Body of pancreas (tissue), 4 donors: ENCODE results near the gene C22orf42. TPM values are rescaled to one million over a fixed set of nuclear protein-coding genes. Genes with fewer than 3 reads are reported as not detected.

Experiments
- ATAC-seq: fragments of 150-250 bp; one replicate; pipeline ENCODE4 v1.9.1; 2016
- DNase-seq, 4 donors: peaks; one replicate each; pipeline ENCODE4 v3.0.0-alpha.2; 2019
- H3K27ac ChIP-seq, 4 donors: fragments of 200-600 bp; sonication (generic); 1 replicate in 3 of 4; 2 replicates in 1 of 4; pipeline versions ENCODE4 v1.5.1 to v1.6.1; 2016 to 2019; ENCODE audit warnings: mild to moderate bottlenecking in 1 of 4, mixed read lengths in 1 of 4, moderate library complexity in 1 of 4
- H3K27me3 ChIP-seq, 2 donors: fragments of 200-600 bp; sonication (generic); one replicate each; pipeline ENCODE4 v1.6.0; 2016; ENCODE audit warnings: mild to moderate bottlenecking in 1 of 2
- H3K36me3 ChIP-seq, 2 donors: fragments of 200-600 bp; sonication (generic); replicated peaks in 1 of 2; 2 replicates each; pipeline ENCODE4 v1.5.1; 2016; ENCODE audit warnings: low read depth in 2 of 2; ENCODE audit not compliant: insufficient read depth in 1 of 2
- H3K4me1 ChIP-seq: fragments of 200-600 bp; sonication (generic); one replicate; pipeline ENCODE4 v1.6.0; 2016
- H3K4me3 ChIP-seq, 2 donors: fragments of 200-600 bp; sonication (generic); 1 replicate in 1 of 2; 2 replicates in 1 of 2; pipeline ENCODE4 v1.5.1; 2016 to 2019
- H3K9me3 ChIP-seq, 3 donors: fragments of 200-600 bp; sonication (generic); 1 replicate in 2 of 3; 2 replicates in 1 of 3; pipeline ENCODE4 v1.5.1; 2016
- POLR2A ChIP-seq, 3 donors: fragments of 450-650 bp; IDR thresholded peaks; one replicate each; pipeline ENCODE4 v1.6.1; 2016; ENCODE audit warnings: antibody characterized with exemption in 3 of 3, mild to moderate bottlenecking in 2 of 3
- WGBS, 2 donors: methylation state at CpG; one replicate each; pipeline ENCODE4 v1.1.5; 2017; 5-methylcytosine and 5-hydroxymethylcytosine counted together
- intact Hi-C: fragments of 100-400 bp; cut with DNase I; formaldehyde crosslinking; loops from one replicate; pipeline ENCODE4 v1.15.1; 2023
- total RNA-seq, 2 donors: library from RNA; depleted of rRNA; stranded (reverse); fragments of >200 nt; gene quantifications; one replicate each; pipeline ENCODE4 v1.1.0, GENCODE V29; 2016
- TF ChIP-seq, protein P1 (sequence below), 7 experiments: fragments of 450-650 bp in 4 of 7; fragments of 200-600 bp in 3 of 7; sonication (generic) in 3 of 7; IDR thresholded peaks; one replicate each; pipeline ENCODE4 v1.5.1; 2016 to 2019; ENCODE audit warnings: antibody characterized with exemption in 7 of 7

Gene C22orf42
- total RNA-seq, 2 donors from 2014 or later = 1.6 to 4.0 TPM

DNA sequence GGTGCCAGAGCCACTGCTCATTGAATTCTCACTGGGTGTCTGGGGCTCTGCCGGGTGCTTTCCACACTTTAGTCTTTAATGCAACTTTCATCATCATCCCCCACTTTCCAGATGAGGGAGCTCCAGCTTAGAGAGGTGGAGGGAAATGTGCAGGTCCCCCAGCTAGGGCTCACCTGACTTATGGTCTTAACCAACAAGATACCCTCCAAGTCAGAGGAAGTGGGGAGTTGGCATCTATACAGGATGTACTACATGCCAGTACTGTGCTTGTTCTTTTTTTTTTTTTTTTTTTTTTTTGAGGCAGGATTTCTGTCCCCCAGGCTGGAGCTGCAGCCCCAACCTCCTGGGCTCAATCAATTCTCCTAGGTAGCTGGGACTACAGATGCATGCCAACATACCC, 26.3 kb downstream of the C22orf42 start:
- WGBS, 2 donors = 64 to 68% methylated on average over 1 of the region's 1 CpG
- Histone ChIP-seq H3K4me1 (no peaks in the 10 kb centered on the region), H3K4me3 (no peak overlapping the region), H3K9me3 (no peaks in the 10 kb centered on the region), H3K36me3 (no peaks in the 10 kb centered on the region), H3K27ac (no peak overlapping the region), H3K27me3 (no peaks in the 10 kb centered on the region)
- ATAC-seq (no peak), DNase-seq (no peak)
- intact Hi-C loops = no loop called here
- TF ChIP-seq POLR2A (IDR thresholded peaks at IDR 0.05) = no peak
- TF ChIP-seq, protein P1, sequence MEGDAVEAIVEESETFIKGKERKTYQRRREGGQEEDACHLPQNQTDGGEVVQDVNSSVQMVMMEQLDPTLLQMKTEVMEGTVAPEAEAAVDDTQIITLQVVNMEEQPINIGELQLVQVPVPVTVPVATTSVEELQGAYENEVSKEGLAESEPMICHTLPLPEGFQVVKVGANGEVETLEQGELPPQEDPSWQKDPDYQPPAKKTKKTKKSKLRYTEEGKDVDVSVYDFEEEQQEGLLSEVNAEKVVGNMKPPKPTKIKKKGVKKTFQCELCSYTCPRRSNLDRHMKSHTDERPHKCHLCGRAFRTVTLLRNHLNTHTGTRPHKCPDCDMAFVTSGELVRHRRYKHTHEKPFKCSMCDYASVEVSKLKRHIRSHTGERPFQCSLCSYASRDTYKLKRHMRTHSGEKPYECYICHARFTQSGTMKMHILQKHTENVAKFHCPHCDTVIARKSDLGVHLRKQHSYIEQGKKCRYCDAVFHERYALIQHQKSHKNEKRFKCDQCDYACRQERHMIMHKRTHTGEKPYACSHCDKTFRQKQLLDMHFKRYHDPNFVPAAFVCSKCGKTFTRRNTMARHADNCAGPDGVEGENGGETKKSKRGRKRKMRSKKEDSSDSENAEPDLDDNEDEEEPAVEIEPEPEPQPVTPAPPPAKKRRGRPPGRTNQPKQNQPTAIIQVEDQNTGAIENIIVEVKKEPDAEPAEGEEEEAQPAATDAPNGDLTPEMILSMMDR (IDR thresholded peaks at IDR 0.05) = no peak

GRCh38 chr22:32132126-32132525, 27.0 kb downstream of the C22orf42 start:
- intact Hi-C loops = no loop called here
- Histone ChIP-seq H3K27me3 (no peaks in the 10 kb centered on the region), H3K9me3 (no peaks in the 10 kb centered on the region), H3K36me3 (no peaks in the 10 kb centered on the region), H3K27ac (no peak overlapping the region), H3K4me1 (no peaks in the 10 kb centered on the region), H3K4me3 (no peak overlapping the region)
- 85% methylated on average over 11 of the region's 11 CpGs; no CpG with 5 or more reads in 1 of the 2 donors for WGBS, 2 donors
- ATAC-seq = no peak
- no peak for DNase-seq
- TF ChIP-seq, protein P1 (IDR thresholded peaks at IDR 0.05) = no peak
- TF ChIP-seq POLR2A (IDR thresholded peaks at IDR 0.05) = no peak

DNA sequence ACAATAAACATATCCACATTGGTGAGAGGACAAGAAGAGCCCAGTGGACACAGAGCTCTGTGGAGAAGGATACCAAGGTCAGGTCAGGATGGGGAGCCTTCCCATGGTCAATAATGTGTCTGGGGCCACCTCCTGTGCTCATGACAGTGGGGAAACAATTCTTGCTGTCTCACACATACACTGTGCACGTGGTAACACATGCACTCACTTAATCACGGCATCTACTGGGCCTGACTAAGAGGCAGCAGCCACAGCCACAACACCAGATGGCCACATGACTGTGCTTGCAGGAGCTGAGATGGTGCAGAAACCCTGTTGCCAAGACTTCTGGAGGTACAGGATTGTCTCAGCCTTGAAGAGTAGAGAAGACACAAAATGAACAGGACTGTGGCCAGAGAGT, 28.6 kb downstream of the C22orf42 start:
- H3K9me3 ChIP-seq = no peaks in the 10 kb centered on the region
- no peaks in the 10 kb centered on the region for H3K36me3 ChIP-seq
- no peak for TF ChIP-seq POLR2A (IDR thresholded peaks at IDR 0.05)
- TF ChIP-seq, protein P1 (IDR thresholded peaks at IDR 0.05) = no peak
- H3K27me3 ChIP-seq = no peaks in the 10 kb centered on the region
- ATAC-seq = no peak
- no peaks in the 10 kb centered on the region for H3K4me1 ChIP-seq
- 39 to 55% methylated on average over 2 of the region's 2 CpGs for WGBS, 2 donors
- H3K4me3 ChIP-seq = no peak overlapping the region
- DNase-seq = no peak
- no peak overlapping the region for H3K27ac ChIP-seq
- intact Hi-C loops = no loop called here

GRCh38 chr22:32127904-32128303, 31.2 kb downstream of the C22orf42 start:
- Histone ChIP-seq H3K4me1 (no peaks in the 10 kb centered on the region), H3K27me3 (no peaks in the 10 kb centered on the region), H3K36me3 (no peaks in the 10 kb centered on the region), H3K9me3 (no peaks in the 10 kb centered on the region), H3K4me3 (no peak overlapping the region), H3K27ac (no peak overlapping the region)
- 76 to 77% methylated on average over 4 of the region's 4 CpGs for WGBS, 2 donors
- intact Hi-C loops = no loop called here
- no peak for DNase-seq
- ATAC-seq = no peak
- TF ChIP-seq, protein P1 (IDR thresholded peaks at IDR 0.05) = no peak
- TF ChIP-seq POLR2A (IDR thresholded peaks at IDR 0.05) = no peak

- no peaks in the 10 kb centered on the region for H3K4me1 ChIP-seq
- no peak overlapping the region for H3K4me3 ChIP-seq
- no peak for DNase-seq
- intact Hi-C loops = no loop called here
- no peaks in the 10 kb centered on the region for H3K36me3 ChIP-seq
- TF ChIP-seq POLR2A (IDR thresholded peaks at IDR 0.05) = no peak
- TF ChIP-seq, protein P1 (IDR thresholded peaks at IDR 0.05) = peak in 1 of 7 experiments; percentile 11
- ATAC-seq = no peak
- H3K9me3 ChIP-seq = no peaks in the 10 kb centered on the region
- WGBS, 2 donors = 63 to 67% methylated on average over 9 to 10 of the region's 10 CpGs
- no peak overlapping the region for H3K27ac ChIP-seq
- H3K27me3 ChIP-seq = no peaks in the 10 kb centered on the region
Observed at GRCh38 chr22:32123657-32124056, 35.4 kb downstream of the C22orf42 start.
